HUDEP-2 (cell line): ENCODE measurements around the gene LEKR1.
"Not testable (repeated sequence)": the region's sequence is repeated elsewhere in the genome, so short reads cannot be mapped to it uniquely, and the experiment has no call there.

ENCODE experiments used
- DNase-seq, 76 experiments: peaks; one replicate each; lab custom pipeline; 2025; ENCODE audit not compliant: unreplicated experiment in 76 of 76; lab: John Stamatoyannopoulos, UW

The LEKR1 gene

GRCh38 chr3:156834435-156834834 lies 8.3 kb downstream of the LEKR1 start:
- DNase-seq: no peak

GRCh38 chr3:156834962-156835535 lies 8.9 kb downstream of the LEKR1 start:
- no peak for DNase-seq

GRCh38 chr3:156836701-156837100 lies 10.5 kb downstream of the LEKR1 start:
- no peak for DNase-seq

- DNase-seq: no peak
Measured at GRCh38 chr3:156837115-156837514, 11.0 kb downstream of the LEKR1 start.

- no peak for DNase-seq
Measured at GRCh38 chr3:156838035-156838434, 11.9 kb downstream of the LEKR1 start.

- no peak for DNase-seq
Measured at GRCh38 chr3:156840826-156841689, 14.9 kb downstream of the LEKR1 start.

- DNase-seq: no peak
Measured at GRCh38 chr3:156843071-156843808, 17.1 kb downstream of the LEKR1 start.

GRCh38 chr3:156847752-156848448 lies 21.7 kb downstream of the LEKR1 start:
- no peak for DNase-seq

- DNase-seq: no peak
Measured at GRCh38 chr3:156859578-156859977, 33.4 kb downstream of the LEKR1 start.

GRCh38 chr3:156860873-156861272 lies 34.7 kb downstream of the LEKR1 start:
- DNase-seq: no peak

GRCh38 chr3:156862338-156862737 lies 36.2 kb downstream of the LEKR1 start:
- DNase-seq: no peak

GRCh38 chr3:156865732-156866131 lies 39.6 kb downstream of the LEKR1 start:
- no peak for DNase-seq

GRCh38 chr3:156867174-156867573 lies 41.0 kb downstream of the LEKR1 start:
- no peak for DNase-seq

- DNase-seq: no peak
Measured at GRCh38 chr3:156867920-156868319, 41.8 kb downstream of the LEKR1 start.

GRCh38 chr3:156873906-156874305 lies 47.8 kb downstream of the LEKR1 start:
- no peak for DNase-seq

- not testable (repeated sequence) for DNase-seq
Measured at GRCh38 chr3:156879491-156879890, 53.3 kb downstream of the LEKR1 start.

GRCh38 chr3:156885761-156886160 lies 59.6 kb downstream of the LEKR1 start:
- DNase-seq: peak in 5 of 76 experiments; percentile 1 to 32 (median 6)

- DNase-seq: no peak
Measured at GRCh38 chr3:156888176-156888575, 62.0 kb downstream of the LEKR1 start.

GRCh38 chr3:156888576-156888975 lies 62.4 kb downstream of the LEKR1 start:
- DNase-seq: no peak

GRCh38 chr3:156892701-156893100 lies 66.5 kb downstream of the LEKR1 start:
- no peak for DNase-seq

GRCh38 chr3:156895374-156895773 lies 69.2 kb downstream of the LEKR1 start:
- DNase-seq: not testable (repeated sequence)
